GM12878 (cell line): ENCODE data around the gene WNT3A. TPM values are rescaled to one million over a fixed set of nuclear protein-coding genes. Genes with fewer than 3 reads are reported as not detected.

ENCODE experiments used
- ATAC-seq: fragments of 200-7000 bp; cut with Tn5 transposase; 3 replicates; pipeline ENCODE4 v1.9.1; 2020; ENCODE audit warnings: mild to moderate bottlenecking, moderate library complexity
- BruUV-seq: library from RNA; stranded (reverse); fragments of 400-500 nt; replicated peaks from 2 replicates; lab custom pipeline; 2021; lab: Mats Ljungman, UMichigan
- CTCF ChIA-PET: fragments of 300-600 bp; sonication (Branson Sonifier 250); formaldehyde crosslinking; extraction: SDS; loops from one replicate; lab custom pipeline; 2021; ENCODE audit warnings: inconsistent platforms; lab: Yijun Ruan, JAX
- POLR2A ChIA-PET: fragments of 350-600 bp; formaldehyde crosslinking; extraction: SDS; loops from one replicate; lab custom pipeline; 2021; ENCODE audit warnings: inconsistent platforms; lab: Charles Lee
- RAD21 ChIA-PET: fragments of 300-600 bp; sonication (Branson Sonifier 250); formaldehyde crosslinking; loops from one replicate; lab custom pipeline; 2023; ENCODE audit warnings: antibody characterized with exemption; ENCODE audit not compliant: unreplicated experiment; lab: Charles Lee
- SMC1A ChIA-PET: fragments of 300-600 bp; sonication (Branson Sonifier 250); formaldehyde crosslinking; loops from one replicate; lab custom pipeline; 2023; ENCODE audit not compliant: unreplicated experiment, uncharacterized antibody; lab: Charles Lee
- DNase-seq: peaks from one replicate; pipeline ENCODE4 v3.0.0-alpha.2; 2011; ENCODE audit warnings: low read depth, low spot score
- FAIRE-seq: peaks from 3 replicates; lab custom pipeline; 2011; peaks lifted over from hg19 to GRCh38; lab: Jason Lieb, UNC
- H2AFZ ChIP-seq: 2 replicates; pipeline ENCODE4 v1.6.0; 2011; ENCODE audit warnings: low read depth, low read length, control low read depth; ENCODE audit not compliant: control insufficient read depth
- H3K27ac ChIP-seq: 2 replicates; pipeline ENCODE4 v1.5.1; 2011; ENCODE audit warnings: control low read depth; ENCODE audit not compliant: control insufficient read depth, insufficient read depth
- H3K27me3 ChIP-seq, 2 experiments: replicated peaks in 1 of 2; 2 replicates each; pipeline versions ENCODE4 v1.6.0 to v1.6.1; 2011; ENCODE audit warnings: low read length in 1 of 2; ENCODE audit not compliant: control insufficient read depth in 2 of 2, insufficient read depth in 2 of 2
- H3K36me3 ChIP-seq, 2 experiments: 2 replicates each; pipeline ENCODE4 v1.5.1; 2011; ENCODE audit warnings: low read length in 1 of 2; ENCODE audit not compliant: control insufficient read depth in 2 of 2, insufficient read depth in 2 of 2
- H3K4me1 ChIP-seq: 2 replicates; pipeline ENCODE4 v1.6.1; 2011; ENCODE audit warnings: mild to moderate bottlenecking, low read length, moderate library complexity, mixed read lengths; ENCODE audit not compliant: control insufficient read depth, insufficient read depth
- H3K4me2 ChIP-seq: 2 replicates; pipeline ENCODE4 v1.6.0; 2011; ENCODE audit warnings: control low read depth; ENCODE audit not compliant: control insufficient read depth, insufficient read depth
- H3K4me3 ChIP-seq: fragments of 200-600 bp; sonication (generic); 2 replicates; pipeline ENCODE4 v1.5.1; 2016
- H3K79me2 ChIP-seq: 2 replicates; pipeline ENCODE4 v1.6.0; 2011; ENCODE audit warnings: low read length; ENCODE audit not compliant: control insufficient read depth, insufficient read depth
- H3K9ac ChIP-seq: 2 replicates; pipeline ENCODE4 v1.8.0; 2011; ENCODE audit warnings: low read length, control low read depth, mixed read lengths; ENCODE audit not compliant: control insufficient read depth, insufficient read depth
- H3K9me3 ChIP-seq: replicated peaks from 3 replicates; pipeline ENCODE4 v1.5.1; 2011; ENCODE audit warnings: mild to moderate bottlenecking, low read length; ENCODE audit not compliant: control insufficient read depth, insufficient read depth
- H4K20me1 ChIP-seq: 2 replicates; pipeline ENCODE4 v1.6.0; 2011; ENCODE audit not compliant: control insufficient read depth, insufficient read depth
- BCL3 ChIP-seq: IDR thresholded peaks from 2 replicates; pipeline ENCODE4 v1.6.1; 2011; ENCODE audit warnings: borderline replicate concordance, low read depth, mild to moderate bottlenecking, moderate library complexity, low read length; ENCODE audit not compliant: insufficient read depth, poor library complexity, severe bottlenecking
- GABPA ChIP-seq: IDR thresholded peaks from 2 replicates; pipeline ENCODE4 v1.6.1; 2014; ENCODE audit warnings: antibody characterized with exemption, low read depth, mild to moderate bottlenecking, inconsistent platforms
- WGBS: methylation state at CpG from one replicate; pipeline ENCODE4 v1.1.6; 2016; ENCODE audit warnings: low lambda C conversion rate; ENCODE audit not compliant: insufficient replicate concordance, insufficient coverage; ENCODE audit errors: missing lambda C conversion rate; 5-methylcytosine and 5-hydroxymethylcytosine counted together
- in situ Hi-C: fragments of 300-500 bp; cut with MboI; formaldehyde crosslinking; loops from 9 replicates; pipeline ENCODE4 v1.14.3; 2018; ENCODE audit warnings: mixed read lengths
- intact Hi-C: fragments of 100-400 bp; cut with micrococcal nuclease; formaldehyde crosslinking; loops from one replicate; pipeline ENCODE4 v1.14.2; 2022; ENCODE audit not compliant: unreplicated experiment
- polyA plus RNA-seq, 11 experiments: library from polyadenylated mRNA; depleted of rRNA in 4 of 11; unstranded in 6 of 11; stranded (reverse) in 5 of 11; fragments of >200 nt; fragmentation: Nextera tagmentation in 4 of 11; fragmentation: Illumina TruSeq in 1 of 11; extraction: Ambion mirVana in 4 of 11; extraction: Trizol in 1 of 11; gene quantifications; 1 replicate in 1 of 11; 2 replicates in 10 of 11; pipeline versions ENCODE4 v1.2.1 to v1.2.3, GENCODE V29; 2011 to 2016; ENCODE audit warnings: inconsistent platforms in 2 of 11, missing spikeins in 2 of 11, low read depth in 1 of 11
- total RNA-seq, 4 experiments: library from RNA; depleted of rRNA in 3 of 4; stranded (reverse); fragments of >200 nt in 3 of 4; fragmentation: Illumina TruSeq in 1 of 4; extraction: Trizol in 1 of 4; gene quantifications; 2 replicates each; pipeline versions ENCODE4 v1.2.1 to v1.2.3, GENCODE V29; 2013 to 2021
- TF ChIP-seq, protein P1 (sequence below): IDR thresholded peaks from 2 replicates; pipeline ENCODE4 v1.6.1; 2012; ENCODE audit warnings: low read depth, low read length, improper control_type of control experiment
- TF ChIP-seq, protein P2 (sequence below): fragments of 450-650 bp; IDR thresholded peaks from 2 replicates; pipeline ENCODE4 v1.6.1; 2016; ENCODE audit warnings: mild to moderate bottlenecking, moderate library complexity, borderline replicate concordance

The WNT3A gene
- total and polyA plus RNA-seq, 10 of the 15 experiments (the other 5 are each of a cell fraction or from before 2014, with no cell fraction given): 0.16 TPM; not detected in 9

- ATAC-seq: no peak
- H3K36me3 ChIP-seq: no peaks in the 10 kb centered on the region
- H3K4me1 ChIP-seq: no peaks in the 10 kb centered on the region
- H3K27me3 ChIP-seq: peaks cover 0 to 5% of the 10 kb centered on the region in 2 experiments; a peak in 2 of 4 replicates
- no TSS peak for BruUV-seq
- WGBS: 60% methylated on average over 8 of the region's 8 CpGs
- no peak overlapping the region for H3K4me2 ChIP-seq
- no peak overlapping the region for H3K9ac ChIP-seq
- intact Hi-C loops: no loop called here
- no peaks in the 10 kb centered on the region for H4K20me1 ChIP-seq
- ChIA-PET RAD21 (no interaction called here), CTCF (no interaction called here), SMC1A (no interaction called here), POLR2A (no interaction called here)
- H3K9me3 ChIP-seq: no peaks in the 10 kb centered on the region
- no peak overlapping the region for H3K4me3 ChIP-seq
- TF ChIP-seq BCL3: peak; percentile 49
- TF ChIP-seq, protein P1, sequence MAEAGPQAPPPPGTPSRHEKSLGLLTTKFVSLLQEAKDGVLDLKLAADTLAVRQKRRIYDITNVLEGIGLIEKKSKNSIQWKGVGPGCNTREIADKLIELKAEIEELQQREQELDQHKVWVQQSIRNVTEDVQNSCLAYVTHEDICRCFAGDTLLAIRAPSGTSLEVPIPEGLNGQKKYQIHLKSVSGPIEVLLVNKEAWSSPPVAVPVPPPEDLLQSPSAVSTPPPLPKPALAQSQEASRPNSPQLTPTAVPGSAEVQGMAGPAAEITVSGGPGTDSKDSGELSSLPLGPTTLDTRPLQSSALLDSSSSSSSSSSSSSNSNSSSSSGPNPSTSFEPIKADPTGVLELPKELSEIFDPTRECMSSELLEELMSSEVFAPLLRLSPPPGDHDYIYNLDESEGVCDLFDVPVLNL: no peak
- no peak for DNase-seq
- FAIRE-seq: no peak
- H3K79me2 ChIP-seq: no peaks in the 10 kb centered on the region
- in situ Hi-C loops: no loop called here
- no peak overlapping the region for H3K27ac ChIP-seq
- no peak overlapping the region for H2AFZ ChIP-seq
Observed at GRCh38 chr1:228046421-228047182, 39.8 kb downstream of the WNT3A start.

DNA sequence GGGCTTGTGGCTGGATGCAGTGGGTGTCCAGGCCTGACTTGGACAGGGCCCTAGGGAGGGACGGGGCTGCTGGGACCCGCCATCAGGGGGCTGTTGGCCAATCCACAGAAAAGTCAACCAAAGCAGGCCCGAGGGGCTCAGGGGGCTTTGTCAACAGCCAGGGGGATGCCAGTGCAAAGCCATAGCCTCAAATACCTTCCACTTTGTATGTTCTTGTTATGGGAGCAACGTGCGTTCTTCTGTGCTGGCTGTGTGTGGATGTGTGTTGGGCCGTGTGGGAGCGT, 40.3 kb downstream of the WNT3A start:
- Histone ChIP-seq H3K4me1 (no peaks in the 10 kb centered on the region), H3K4me2 (no peak overlapping the region), H3K4me3 (no peak overlapping the region), H3K9me3 (no peaks in the 10 kb centered on the region), H3K9ac (no peak overlapping the region), H3K36me3 (no peaks in the 10 kb centered on the region), H2AFZ (no peak overlapping the region), H4K20me1 (no peaks in the 10 kb centered on the region), H3K79me2 (no peaks in the 10 kb centered on the region), H3K27ac (no peak overlapping the region), H3K27me3 (peaks cover 0 to 5% of the 10 kb centered on the region in 2 experiments; a peak in 2 of 4 replicates)
- TF ChIP-seq, protein P2, sequence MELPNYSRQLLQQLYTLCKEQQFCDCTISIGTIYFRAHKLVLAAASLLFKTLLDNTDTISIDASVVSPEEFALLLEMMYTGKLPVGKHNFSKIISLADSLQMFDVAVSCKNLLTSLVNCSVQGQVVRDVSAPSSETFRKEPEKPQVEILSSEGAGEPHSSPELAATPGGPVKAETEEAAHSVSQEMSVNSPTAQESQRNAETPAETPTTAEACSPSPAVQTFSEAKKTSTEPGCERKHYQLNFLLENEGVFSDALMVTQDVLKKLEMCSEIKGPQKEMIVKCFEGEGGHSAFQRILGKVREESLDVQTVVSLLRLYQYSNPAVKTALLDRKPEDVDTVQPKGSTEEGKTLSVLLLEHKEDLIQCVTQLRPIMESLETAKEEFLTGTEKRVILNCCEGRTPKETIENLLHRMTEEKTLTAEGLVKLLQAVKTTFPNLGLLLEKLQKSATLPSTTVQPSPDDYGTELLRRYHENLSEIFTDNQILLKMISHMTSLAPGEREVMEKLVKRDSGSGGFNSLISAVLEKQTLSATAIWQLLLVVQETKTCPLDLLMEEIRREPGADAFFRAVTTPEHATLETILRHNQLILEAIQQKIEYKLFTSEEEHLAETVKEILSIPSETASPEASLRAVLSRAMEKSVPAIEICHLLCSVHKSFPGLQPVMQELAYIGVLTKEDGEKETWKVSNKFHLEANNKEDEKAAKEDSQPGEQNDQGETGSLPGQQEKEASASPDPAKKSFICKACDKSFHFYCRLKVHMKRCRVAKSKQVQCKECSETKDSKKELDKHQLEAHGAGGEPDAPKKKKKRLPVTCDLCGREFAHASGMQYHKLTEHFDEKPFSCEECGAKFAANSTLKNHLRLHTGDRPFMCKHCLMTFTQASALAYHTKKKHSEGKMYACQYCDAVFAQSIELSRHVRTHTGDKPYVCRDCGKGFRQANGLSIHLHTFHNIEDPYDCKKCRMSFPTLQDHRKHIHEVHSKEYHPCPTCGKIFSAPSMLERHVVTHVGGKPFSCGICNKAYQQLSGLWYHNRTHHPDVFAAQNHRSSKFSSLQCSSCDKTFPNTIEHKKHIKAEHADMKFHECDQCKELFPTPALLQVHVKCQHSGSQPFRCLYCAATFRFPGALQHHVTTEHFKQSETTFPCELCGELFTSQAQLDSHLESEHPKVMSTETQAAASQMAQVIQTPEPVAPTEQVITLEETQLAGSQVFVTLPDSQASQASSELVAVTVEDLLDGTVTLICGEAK: no peak
- TF ChIP-seq GABPA: no peak
- no peak for ATAC-seq
- SMC1A ChIA-PET: no interaction called here
- DNase-seq: no peak
- BruUV-seq: no TSS peak
- POLR2A ChIA-PET: no interaction called here
- CTCF ChIA-PET: no interaction called here
- intact Hi-C loops (no loop called here), in situ Hi-C loops (no loop called here)
- no peak for FAIRE-seq
- WGBS: 46% methylated on average over 7 of the region's 7 CpGs
- RAD21 ChIA-PET: no interaction called here
